Thyroid gland (tissue), 4 donors: ENCODE results near the gene KSR1.

Experiments used
- POLR2A ChIP-seq, 2 donors: fragments of 450-650 bp; IDR thresholded peaks; one replicate each; pipeline ENCODE4 v1.6.1; 2017; ENCODE audit warnings: antibody characterized with exemption in 2 of 2, mild to moderate bottlenecking in 2 of 2, moderate library complexity in 1 of 2
- TF ChIP-seq, protein P1 (sequence below), 6 experiments: fragments of 200-600 bp in 3 of 6; fragments of 450-650 bp in 3 of 6; sonication (generic) in 3 of 6; IDR thresholded peaks; one replicate each; pipeline ENCODE4 v1.5.1; 2016 to 2019; ENCODE audit warnings: antibody characterized with exemption in 6 of 6, mild to moderate bottlenecking in 2 of 6, inconsistent platforms in 1 of 6, moderate library complexity in 1 of 6

DNA sequence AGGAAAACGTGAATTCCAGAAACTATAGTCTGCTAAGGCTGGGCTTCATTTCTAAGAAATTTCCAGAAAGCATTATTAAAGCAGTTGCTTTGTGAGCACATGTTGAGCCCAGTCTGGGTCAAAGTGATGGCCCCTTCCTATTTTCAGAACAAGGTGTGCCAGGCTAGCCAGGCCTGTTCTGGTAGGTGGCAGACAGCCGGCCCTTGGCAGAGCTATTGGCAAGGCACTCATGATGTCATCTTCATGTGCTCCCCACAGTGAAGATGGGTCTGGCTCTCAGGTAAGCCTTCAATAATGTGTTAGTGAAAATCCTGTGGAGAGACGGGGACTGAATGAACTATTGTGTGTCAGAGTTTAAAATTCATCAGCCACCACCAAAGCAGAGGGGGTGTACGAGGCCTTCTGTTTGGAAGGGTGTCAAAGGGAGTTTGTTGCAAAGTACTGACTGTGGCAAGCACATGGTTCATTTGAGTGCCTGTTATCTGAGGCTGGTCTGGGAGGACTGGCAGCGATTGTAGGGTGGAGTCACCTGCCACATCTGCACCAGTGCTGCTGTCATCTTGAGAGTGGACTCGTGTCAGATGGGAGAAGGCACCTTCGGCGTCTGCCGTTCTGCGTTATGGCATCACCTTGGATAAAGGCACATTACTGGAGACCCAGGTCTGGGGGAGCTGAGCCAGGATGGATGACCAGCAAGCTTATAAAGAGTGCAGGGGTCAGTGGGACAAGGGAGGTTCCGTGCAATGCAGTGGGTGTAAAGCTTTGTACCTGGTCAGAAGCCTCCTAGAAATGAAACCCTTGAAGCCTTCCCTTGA lies 43.4 kb downstream of the KSR1 start:
- TF ChIP-seq, protein P1, sequence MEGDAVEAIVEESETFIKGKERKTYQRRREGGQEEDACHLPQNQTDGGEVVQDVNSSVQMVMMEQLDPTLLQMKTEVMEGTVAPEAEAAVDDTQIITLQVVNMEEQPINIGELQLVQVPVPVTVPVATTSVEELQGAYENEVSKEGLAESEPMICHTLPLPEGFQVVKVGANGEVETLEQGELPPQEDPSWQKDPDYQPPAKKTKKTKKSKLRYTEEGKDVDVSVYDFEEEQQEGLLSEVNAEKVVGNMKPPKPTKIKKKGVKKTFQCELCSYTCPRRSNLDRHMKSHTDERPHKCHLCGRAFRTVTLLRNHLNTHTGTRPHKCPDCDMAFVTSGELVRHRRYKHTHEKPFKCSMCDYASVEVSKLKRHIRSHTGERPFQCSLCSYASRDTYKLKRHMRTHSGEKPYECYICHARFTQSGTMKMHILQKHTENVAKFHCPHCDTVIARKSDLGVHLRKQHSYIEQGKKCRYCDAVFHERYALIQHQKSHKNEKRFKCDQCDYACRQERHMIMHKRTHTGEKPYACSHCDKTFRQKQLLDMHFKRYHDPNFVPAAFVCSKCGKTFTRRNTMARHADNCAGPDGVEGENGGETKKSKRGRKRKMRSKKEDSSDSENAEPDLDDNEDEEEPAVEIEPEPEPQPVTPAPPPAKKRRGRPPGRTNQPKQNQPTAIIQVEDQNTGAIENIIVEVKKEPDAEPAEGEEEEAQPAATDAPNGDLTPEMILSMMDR (IDR thresholded peaks at IDR 0.05) = no peak
- no peak for TF ChIP-seq POLR2A (IDR thresholded peaks at IDR 0.05)
